Measurements from ENCODE around the gene VWF.

DNA sequence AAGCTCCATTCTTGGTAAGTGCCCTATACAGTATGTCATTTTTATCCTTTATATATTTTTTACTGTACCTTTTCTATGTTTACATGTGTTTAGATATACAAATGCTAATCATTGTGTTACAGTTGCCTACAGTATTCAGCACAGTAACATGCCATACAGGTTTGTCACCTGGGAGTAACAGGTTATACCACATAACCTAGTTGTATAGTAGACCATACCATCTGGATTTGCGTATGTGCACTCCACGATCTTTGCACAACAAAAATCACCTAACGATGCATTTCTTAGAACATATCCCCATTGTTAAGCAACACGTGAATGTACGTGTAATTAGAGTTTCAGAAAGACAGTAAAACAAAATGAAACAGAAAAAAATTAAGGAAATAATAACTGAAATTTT is 167.5 kb downstream of the VWF start:
- TF ChIP-seq, protein P1, sequence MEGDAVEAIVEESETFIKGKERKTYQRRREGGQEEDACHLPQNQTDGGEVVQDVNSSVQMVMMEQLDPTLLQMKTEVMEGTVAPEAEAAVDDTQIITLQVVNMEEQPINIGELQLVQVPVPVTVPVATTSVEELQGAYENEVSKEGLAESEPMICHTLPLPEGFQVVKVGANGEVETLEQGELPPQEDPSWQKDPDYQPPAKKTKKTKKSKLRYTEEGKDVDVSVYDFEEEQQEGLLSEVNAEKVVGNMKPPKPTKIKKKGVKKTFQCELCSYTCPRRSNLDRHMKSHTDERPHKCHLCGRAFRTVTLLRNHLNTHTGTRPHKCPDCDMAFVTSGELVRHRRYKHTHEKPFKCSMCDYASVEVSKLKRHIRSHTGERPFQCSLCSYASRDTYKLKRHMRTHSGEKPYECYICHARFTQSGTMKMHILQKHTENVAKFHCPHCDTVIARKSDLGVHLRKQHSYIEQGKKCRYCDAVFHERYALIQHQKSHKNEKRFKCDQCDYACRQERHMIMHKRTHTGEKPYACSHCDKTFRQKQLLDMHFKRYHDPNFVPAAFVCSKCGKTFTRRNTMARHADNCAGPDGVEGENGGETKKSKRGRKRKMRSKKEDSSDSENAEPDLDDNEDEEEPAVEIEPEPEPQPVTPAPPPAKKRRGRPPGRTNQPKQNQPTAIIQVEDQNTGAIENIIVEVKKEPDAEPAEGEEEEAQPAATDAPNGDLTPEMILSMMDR (optimal IDR thresholded peaks at IDR 0.05 in 1 of 3, IDR thresholded peaks at IDR 0.05 in 1 of 3, conservative IDR thresholded peaks at IDR 0.05 in 1 of 3; ENCODE audit: extremely low read depth in 1 of 3, insufficient read depth in 2 of 3, low read length in 3 of 3): no peak
- no peak for TF ChIP-seq EZH2 (IDR thresholded peaks at IDR 0.05; ENCODE audit: low read length)
